PC-3 (cell line): ENCODE results near the gene MTFR1L.

Experiments
- CTCF ChIP-seq: fragments of 300-600 bp; sonication (generic); conservative IDR thresholded peaks from 2 replicates; pipeline ENCODE4 v1.5.1; 2017; ENCODE audit warnings: antibody characterized with exemption, low read depth, mild to moderate bottlenecking, low read length
- EZH2 ChIP-seq: fragments of 300-600 bp; sonication (generic); IDR thresholded peaks from one replicate; pipeline ENCODE4 v1.6.1; 2017; ENCODE audit warnings: antibody characterized with exemption, mild to moderate bottlenecking, low read length; ENCODE audit not compliant: unreplicated experiment
- EZH2phosphoT487 ChIP-seq: fragments of 300-600 bp; sonication (generic); IDR thresholded peaks from 2 replicates; pipeline ENCODE4 v1.6.1; 2018; ENCODE audit warnings: mild to moderate bottlenecking, antibody characterized with exemption, low read length, borderline replicate concordance

- TF ChIP-seq CTCF, result no peak
- no peak for TF ChIP-seq EZH2
- TF ChIP-seq EZH2phosphoT487, result no peak
These were observed 55.6 kb downstream of the MTFR1L start, which contains the start of gene PAQR7 for GRCh38 chr1:25875154-25875855.
